ENCODE measurements around the gene M1AP.

Gene M1AP

GRCh38 chr2:74540291-74540690, 107.8 kb downstream of the M1AP start:
- DNase-seq, result no peak

GRCh38 chr2:74538881-74539339, 109.2 kb downstream of the M1AP start:
- DNase-seq, result no peak

GRCh38 chr2:74537140-74537539, 111.0 kb downstream of the M1AP start:
- no peak for DNase-seq

GRCh38 chr2:74536166-74536950, 111.8 kb downstream of the M1AP start:
- no peak for DNase-seq

GRCh38 chr2:74535440-74535965, 112.6 kb downstream of the M1AP start:
- DNase-seq, result no peak

GRCh38 chr2:74534411-74534810, 113.7 kb downstream of the M1AP start:
- no peak for DNase-seq

GRCh38 chr2:74533464-74533863, 114.7 kb downstream of the M1AP start:
- no peak for DNase-seq

- DNase-seq, result peak; percentile 49
These were observed 115.9 kb downstream of the M1AP start for GRCh38 chr2:74532222-74532621.

GRCh38 chr2:74531666-74532065, 116.5 kb downstream of the M1AP start:
- no peak for DNase-seq

GRCh38 chr2:74530239-74531187, 117.6 kb downstream of the M1AP start:
- DNase-seq, result peak; percentile 83

- DNase-seq, result peak; percentile 99
These were observed 118.5 kb downstream of the M1AP start, which contains the start of the genes AUP1 and HTRA2 for GRCh38 chr2:74529357-74530238. Gene AUP1 (minus strand): TSS chr2:74529706. CDS start chr2:74529629, 77 bp downstream. Gene HTRA2 (plus strand): TSS chr2:74529933. CDS start chr2:74530007, 74 bp downstream.

GRCh38 chr2:74528600-74529356, 119.4 kb downstream of the M1AP start:
- DNase-seq, result no peak

GRCh38 chr2:74527741-74528140, 120.4 kb downstream of the M1AP start:
- DNase-seq, result no peak

- no peak for DNase-seq
These were observed 121.4 kb downstream of the M1AP start for GRCh38 chr2:74526649-74527230.

GRCh38 chr2:74525717-74526648, 122.1 kb downstream of the M1AP start, which contains the start of gene DQX1:
Gene DQX1 (minus strand): TSS chr2:74526231. CDS start chr2:74525729, 502 bp downstream.
- peak; percentile 65 for DNase-seq

- no peak for DNase-seq
These were observed 123.0 kb downstream of the M1AP start for GRCh38 chr2:74524955-74525716.

GRCh38 chr2:74524005-74524404, 124.1 kb downstream of the M1AP start:
- DNase-seq, result no peak

GRCh38 chr2:74522516-74522915, 125.6 kb downstream of the M1AP start:
- no peak for DNase-seq

- DNase-seq, result no peak
These were observed 131.5 kb downstream of the M1AP start for GRCh38 chr2:74516650-74517049.

All from activated CD4-positive, alpha-beta T cell treated with anti-CD3 and anti-CD28 coated beads, Interleukin-10, Interleukin-2, amounts not matched to agents 100 ng/mL and 50 ng/mL, durations not matched to agents 16 hours and 8 hours (primary cell).